NCI-H748 (cell line): ENCODE measurements around the gene LCP2.
"Not testable (repeated sequence)": the region's sequence is repeated elsewhere in the genome, so short reads cannot be mapped to it uniquely, and the experiment has no call there.

Source experiments
- DNase-seq: peaks from one replicate; lab custom pipeline; 2025; ENCODE audit not compliant: unreplicated experiment; lab: John Stamatoyannopoulos, UW

Gene LCP2

DNA sequence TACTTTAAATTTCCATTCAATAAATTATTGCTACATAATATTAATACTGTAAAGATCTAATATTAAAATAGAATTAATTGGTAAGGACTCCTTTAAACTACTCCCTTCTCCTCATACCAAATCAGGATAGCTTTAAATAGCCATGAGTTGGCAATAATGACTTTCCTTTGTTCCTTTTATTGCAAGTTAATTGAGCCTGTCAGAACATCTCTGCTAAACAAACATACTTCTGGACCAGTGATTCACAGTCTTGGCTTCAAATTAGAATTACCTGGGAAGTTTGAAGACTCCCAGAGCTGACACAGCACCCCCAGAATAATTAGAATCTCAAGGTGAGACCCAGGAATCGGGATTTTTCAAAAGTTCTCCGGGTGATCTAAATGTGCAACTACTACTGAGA lies 46.1 kb downstream of the LCP2 start:
- DNase-seq = peak; percentile 80

DNA sequence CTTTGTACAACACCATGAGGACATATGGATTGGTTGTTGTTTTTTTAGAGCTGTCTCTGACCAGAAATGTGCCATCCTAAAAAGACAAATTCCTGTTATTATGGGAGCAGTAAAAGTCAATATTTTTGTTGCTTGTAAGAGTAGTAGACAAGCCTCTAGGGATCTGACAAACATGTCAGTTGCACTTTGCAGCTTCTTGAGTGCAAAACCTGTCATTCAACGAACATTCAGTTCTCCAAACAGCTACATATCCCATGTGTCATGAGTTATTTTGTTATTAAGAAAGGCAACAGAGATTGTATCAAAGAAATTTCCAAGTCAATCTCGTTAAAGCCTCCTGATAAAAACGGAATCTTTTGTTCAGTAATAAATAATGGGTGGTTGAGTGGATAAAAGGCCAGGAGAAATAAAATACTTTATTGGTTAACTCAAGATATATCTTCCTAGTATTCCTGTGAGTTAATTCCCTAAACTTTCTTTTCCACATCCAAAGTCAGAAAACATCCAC lies 46.7 kb downstream of the LCP2 start:
- no peak for DNase-seq

- DNase-seq = no peak
Observed at GRCh38 chr5:170249355-170249754, 48.2 kb downstream of the LCP2 start.

DNA sequence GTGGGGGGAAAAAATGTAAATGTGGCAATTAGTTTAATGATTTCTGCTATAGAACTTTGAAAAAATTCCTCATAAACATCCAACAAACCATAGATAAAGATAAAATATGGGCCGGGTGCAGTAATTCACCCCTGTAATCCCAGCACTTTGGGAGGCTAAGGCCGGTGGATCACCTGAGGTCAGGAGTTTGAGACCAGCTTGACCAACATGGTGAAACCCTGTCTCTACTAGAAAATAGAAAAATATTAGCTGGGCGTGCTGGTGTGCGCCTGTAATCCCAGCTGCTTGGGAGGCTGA lies 48.7 kb downstream of the LCP2 start:
- not testable (repeated sequence) for DNase-seq

DNA sequence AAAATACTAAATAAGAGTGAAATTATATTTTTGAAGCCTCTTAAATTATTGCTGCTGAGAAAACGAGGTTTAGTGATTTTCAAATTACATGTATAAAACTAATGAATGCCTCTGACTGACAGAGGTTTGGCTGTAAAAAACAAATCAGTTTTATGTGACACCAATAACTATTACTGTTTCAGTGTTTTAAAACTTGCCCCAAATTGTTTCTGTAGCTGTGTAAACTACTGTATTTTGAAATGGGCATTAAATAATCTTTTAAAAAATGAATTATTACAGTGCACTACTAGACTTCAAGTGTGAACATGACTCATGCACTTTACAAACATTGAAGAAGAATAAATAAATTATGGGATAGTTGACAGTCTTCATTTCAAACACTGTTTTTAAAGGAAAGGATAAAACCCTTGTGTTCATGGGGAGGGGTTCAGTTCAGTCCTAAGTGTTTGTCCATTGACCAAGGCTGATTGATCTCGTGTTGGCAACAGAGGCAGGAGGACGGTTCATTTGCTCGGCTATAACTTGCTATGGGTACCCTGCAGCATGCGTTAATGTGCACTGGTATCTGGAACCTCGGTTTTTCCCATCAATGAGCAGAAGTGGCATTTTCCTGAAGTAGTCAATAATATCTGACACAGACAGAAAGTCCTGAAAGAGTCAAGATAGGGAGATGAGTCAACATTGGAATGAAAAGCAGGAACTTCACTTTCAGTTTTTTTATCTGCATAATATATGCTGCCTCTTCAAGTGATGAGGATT lies 49.2 kb downstream of the LCP2 start:
- DNase-seq = no peak

DNA sequence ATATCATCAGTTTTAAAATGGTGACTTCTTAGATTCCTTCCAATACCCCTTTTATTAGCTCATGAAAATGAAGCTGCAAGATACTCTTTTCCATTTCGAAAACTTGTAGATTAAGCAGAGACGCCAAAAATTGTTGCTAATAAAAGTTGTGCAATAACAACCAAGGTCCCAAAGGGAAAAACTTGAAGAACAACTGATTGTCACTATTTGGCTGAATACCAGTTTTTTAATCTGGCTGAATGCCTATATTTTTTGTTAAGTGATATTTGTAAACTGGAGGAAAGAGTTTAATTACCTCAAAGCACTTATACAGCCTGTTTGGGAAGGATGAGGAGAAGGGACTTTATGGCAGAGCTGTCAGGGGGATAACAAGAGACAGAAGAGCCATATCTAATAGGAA lies 50.2 kb downstream of the LCP2 start:
- DNase-seq = no peak

DNA sequence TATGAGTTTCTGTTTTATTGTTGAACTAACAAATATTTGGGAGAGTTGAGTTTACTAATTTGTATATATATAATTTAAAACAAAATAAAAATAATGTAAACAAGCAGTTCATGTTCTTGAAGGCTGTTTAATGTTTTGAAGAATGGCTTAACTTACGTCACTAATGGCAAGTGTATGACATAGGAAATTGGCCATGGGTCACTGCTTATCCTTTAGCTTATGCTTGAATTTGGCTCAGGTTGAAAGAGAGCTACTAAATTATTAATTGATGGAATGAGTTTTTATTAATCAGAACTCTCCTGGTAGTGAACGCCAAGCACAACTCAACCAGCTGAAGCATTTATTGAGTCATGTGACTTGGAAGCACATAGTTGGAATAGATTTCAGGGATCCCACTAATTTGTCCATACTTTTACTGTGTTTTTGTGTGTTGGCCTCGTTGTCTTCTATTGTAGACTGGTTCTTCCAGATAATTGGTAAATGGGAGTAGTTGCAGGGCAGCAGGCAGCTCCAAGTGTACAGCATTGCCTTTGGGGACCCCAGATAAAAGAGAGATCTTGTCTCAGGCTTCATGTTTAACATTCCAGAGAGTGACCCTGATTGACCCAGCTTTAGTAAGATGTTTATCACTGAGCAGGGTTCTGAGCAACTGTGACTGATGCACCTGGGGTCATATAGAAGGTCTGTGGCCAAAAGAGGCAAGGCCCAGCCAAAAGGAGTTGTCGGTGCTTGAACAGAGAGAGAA lies 51.3 kb downstream of the LCP2 start:
- no peak for DNase-seq

DNA sequence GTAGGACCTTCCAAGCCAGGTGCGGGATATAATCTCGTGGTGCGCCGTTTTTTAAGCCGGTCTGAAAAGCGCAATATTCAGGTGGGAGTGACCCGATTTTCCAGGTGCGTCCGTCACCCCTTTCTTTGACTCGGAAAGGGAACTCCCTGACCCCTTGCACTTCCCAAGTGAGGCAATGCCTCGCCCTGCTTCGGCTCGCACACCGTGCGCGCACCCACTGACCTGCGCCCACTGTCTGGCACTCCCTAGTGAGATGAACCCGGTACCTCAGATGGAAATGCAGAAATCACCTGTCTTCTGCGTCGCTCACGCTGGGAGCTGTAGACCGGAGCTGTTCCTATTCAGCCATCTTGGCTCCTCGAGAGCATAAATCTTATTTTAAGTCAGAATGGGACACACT lies 52.1 kb downstream of the LCP2 start:
- DNase-seq = not testable (repeated sequence)

DNA sequence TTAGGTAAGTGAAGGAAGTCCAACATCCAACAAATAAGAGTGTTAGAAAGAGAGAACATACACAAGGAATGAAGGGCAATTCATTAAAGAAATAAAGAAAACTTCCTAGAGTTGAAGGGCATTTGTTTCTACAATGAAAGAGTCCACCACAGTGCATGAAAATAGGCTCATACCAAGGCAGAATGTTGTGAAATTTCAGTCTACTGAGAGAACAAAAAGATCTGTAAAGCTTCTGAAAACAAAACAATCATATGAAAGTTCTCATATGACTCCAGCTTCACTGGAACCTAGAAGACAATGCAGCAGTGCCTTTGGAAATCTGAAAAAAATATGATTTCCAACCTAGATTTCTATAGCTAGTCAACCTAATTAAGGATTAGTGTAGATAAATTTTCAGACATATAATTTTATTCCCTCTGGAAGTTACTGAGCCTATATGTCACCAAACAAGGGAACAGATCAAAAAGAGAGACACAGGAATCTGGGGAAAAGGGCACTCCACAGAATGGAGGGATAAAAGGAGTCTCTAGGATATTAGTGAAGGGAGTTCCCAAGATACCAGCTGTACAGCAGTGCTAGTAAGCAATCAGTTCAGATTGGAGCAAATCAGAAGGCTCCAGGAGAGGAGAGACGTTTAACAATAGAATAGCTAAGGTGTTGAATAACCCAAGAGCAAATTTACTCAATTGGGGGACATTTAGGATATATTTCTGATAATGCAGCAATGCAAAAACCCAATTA lies 59.0 kb downstream of the LCP2 start:
- DNase-seq = no peak

GRCh38 chr5:170235876-170236864 lies 61.4 kb downstream of the LCP2 start:
- DNase-seq = no peak

DNA sequence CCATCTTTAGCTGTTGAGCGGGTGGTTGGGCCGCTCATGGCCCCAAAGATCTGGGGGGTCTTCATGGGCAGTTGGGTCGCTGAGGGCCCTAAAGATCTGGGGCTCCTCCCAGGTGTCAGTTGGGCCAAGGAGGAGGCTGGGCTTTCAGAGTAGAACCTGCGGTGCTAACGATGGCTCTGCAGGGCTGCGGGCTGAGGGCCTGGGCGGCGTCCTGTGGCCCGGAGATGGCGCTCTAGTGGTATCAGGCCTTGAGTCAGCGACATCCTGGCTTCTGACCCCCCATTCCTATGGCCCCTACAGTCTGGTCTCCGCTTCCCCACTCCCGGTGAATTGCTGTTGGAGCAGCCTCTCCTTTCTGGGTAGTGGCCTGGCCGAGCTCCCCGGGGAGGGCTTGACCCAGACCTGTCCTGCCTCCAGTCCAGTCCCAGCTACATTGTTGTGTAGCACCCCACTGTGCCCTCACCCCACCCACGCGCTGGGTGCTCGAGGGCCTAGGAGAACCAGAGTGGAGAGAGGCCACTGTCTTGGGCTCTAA lies 64.2 kb downstream of the LCP2 start:
- DNase-seq = no peak

DNA sequence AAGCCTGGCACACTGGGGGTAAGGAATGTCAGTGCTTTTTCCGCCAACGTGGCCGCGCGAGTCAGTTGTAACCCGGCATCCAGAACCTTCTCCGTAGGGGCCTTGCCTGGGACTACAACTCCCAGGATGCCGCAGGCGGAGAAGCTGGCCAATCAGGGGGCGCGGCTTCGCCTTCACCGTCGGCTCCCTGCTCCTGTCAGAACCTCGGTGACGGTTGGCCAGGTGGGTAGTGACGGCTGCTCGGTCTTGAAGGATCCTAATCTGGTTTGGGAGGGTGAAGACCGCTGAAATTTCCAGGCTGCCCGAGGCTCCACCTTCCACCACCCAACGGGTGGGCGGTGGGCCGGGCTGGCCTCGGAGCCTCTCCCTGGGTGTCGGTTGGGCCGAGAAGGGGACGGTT lies 64.8 kb downstream of the LCP2 start, which contains the start of gene C5orf58:
TSS of gene C5orf58 (plus strand) at position 200 of the 400 bp plus-strand sequence. CDS start 1,992 bp downstream, outside the sequence.
- no peak for DNase-seq

- no peak for DNase-seq
Observed at GRCh38 chr5:170228762-170229435, 68.7 kb downstream of the LCP2 start.

GRCh38 chr5:170226661-170227060 lies 70.9 kb downstream of the LCP2 start:
- DNase-seq = no peak

DNA sequence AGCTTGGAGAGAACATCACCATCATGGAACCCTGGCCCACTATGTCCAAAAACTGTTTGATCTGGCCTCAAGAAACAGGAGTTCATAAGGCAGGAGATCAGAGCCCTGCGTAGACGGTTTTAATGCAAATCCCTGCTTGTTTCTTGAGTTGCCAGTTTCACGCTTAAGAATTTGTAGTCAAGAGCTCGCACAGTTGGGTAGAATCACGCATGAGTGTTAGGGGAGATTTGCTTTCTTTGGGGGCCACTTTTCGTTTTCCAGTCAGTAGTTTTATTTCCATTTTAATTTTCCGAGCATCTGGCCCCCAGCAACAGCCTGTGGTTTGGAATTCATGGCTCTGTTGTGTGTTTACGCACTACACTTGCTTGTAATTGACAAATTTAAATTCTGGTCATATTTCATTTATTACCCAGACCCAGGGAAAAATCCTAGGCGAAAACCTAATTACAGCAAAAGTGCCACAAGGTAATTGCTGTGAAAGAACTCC lies 71.4 kb downstream of the LCP2 start:
- DNase-seq = no peak

GRCh38 chr5:170225326-170226128 lies 72.0 kb downstream of the LCP2 start:
- peak; percentile 80 for DNase-seq

- DNase-seq = no peak
Observed at GRCh38 chr5:170223906-170224305, 73.7 kb downstream of the LCP2 start.

DNA sequence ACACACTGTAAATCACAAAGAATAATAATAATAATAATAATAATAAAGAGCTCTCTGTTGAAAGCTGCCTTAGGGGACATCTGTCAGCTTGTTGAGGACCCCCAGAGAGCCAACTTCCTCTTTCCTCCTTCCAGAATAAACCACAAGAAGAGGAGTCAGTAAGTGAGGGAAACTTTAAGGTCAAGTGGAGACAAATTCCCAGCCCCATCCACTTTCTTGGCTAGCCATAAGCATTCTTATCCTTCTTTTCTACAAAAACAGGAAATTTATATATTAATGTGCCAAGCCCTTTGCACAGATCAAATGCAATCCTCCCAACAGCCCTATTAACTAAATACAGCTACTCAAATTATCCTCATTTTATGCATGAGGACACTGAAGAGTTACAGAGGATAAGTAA lies 74.2 kb downstream of the LCP2 start:
- no peak for DNase-seq

DNA sequence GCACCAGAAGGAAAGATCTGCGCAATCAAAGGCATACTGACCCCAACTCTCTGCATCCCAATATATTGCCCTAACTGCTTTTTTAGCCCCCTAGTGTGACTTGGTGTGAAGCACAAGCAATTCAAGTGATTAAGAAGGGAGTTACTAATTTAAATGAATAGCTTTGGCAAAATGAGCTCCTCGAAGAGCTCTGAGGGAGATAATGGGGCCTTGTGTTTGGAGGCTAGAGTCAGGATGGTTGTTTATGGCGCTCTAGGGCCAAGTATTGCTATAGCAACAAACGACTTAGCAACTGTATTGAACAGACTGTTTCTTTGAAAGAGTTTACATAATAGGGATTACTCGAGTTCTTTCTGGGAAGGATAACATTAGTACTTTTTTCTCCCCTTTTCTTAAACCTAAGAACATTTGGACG lies 76.2 kb downstream of the LCP2 start:
- DNase-seq = peak; percentile 85
